Measurements from ENCODE around the gene NBAS. TPM values are rescaled to one million over a fixed set of nuclear protein-coding genes. Genes with fewer than 3 reads are reported as not detected.

NBAS gene
- total RNA-seq, 1 donor from 2014 or later, result 61.6 TPM

- DNase-seq (ENCODE audit: low read depth, low spot score), result peak; percentile 32
- no peak for TF ChIP-seq CTCF (conservative IDR thresholded peaks at IDR 0.05)
- H3K27ac Mint-ChIP-seq (ENCODE audit: unreplicated experiment), result peak overlapping the region; percentile 88
- no peaks in the 10 kb centered on the region for H3K27me3 Mint-ChIP-seq (ENCODE audit: low read depth)
- H3K4me3 Mint-ChIP-seq, result peak overlapping the region; percentile 33
- no peaks in the 10 kb centered on the region for H3K36me3 Mint-ChIP-seq (ENCODE audit: low read depth)
- peaks cover 48% of the 10 kb centered on the region for H3K4me1 Mint-ChIP-seq
- H3K9me3 Mint-ChIP-seq, result no peaks in the 10 kb centered on the region
These were observed 403.0 kb downstream of the NBAS start for GRCh38 chr2:15158100-15158499.

- peak overlapping the region; percentile 6 for H3K27ac Mint-ChIP-seq (ENCODE audit: unreplicated experiment)
- H3K4me3 Mint-ChIP-seq, result peak overlapping the region; percentile 15
- H3K9me3 Mint-ChIP-seq, result peaks cover 6% of the 10 kb centered on the region
- H3K27me3 Mint-ChIP-seq (ENCODE audit: low read depth), result no peaks in the 10 kb centered on the region
- H3K4me1 Mint-ChIP-seq, result peaks cover 48% of the 10 kb centered on the region
- TF ChIP-seq CTCF (conservative IDR thresholded peaks at IDR 0.05), result no peak
- peaks cover 3% of the 10 kb centered on the region for H3K36me3 Mint-ChIP-seq (ENCODE audit: low read depth)
- no peak for DNase-seq (ENCODE audit: low read depth, low spot score)
These were observed 405.1 kb downstream of the NBAS start for GRCh38 chr2:15155959-15156574.

GRCh38 chr2:15154297-15154696 is 406.8 kb downstream of the NBAS start:
- no peaks in the 10 kb centered on the region for H3K27me3 Mint-ChIP-seq (ENCODE audit: low read depth)
- no peak for DNase-seq (ENCODE audit: low read depth, low spot score)
- H3K36me3 Mint-ChIP-seq (ENCODE audit: low read depth), result peaks cover 3% of the 10 kb centered on the region
- H3K4me1 Mint-ChIP-seq, result peaks cover 37% of the 10 kb centered on the region
- H3K9me3 Mint-ChIP-seq, result peaks cover 6% of the 10 kb centered on the region
- TF ChIP-seq CTCF (conservative IDR thresholded peaks at IDR 0.05), result no peak
- no peak overlapping the region for H3K27ac Mint-ChIP-seq (ENCODE audit: unreplicated experiment)
- no peak overlapping the region for H3K4me3 Mint-ChIP-seq

GRCh38 chr2:15152382-15152781 is 408.8 kb downstream of the NBAS start:
- H3K4me3 Mint-ChIP-seq, result no peak overlapping the region
- peaks cover 6% of the 10 kb centered on the region for H3K9me3 Mint-ChIP-seq
- no peak overlapping the region for H3K27ac Mint-ChIP-seq (ENCODE audit: unreplicated experiment)
- no peak for DNase-seq (ENCODE audit: low read depth, low spot score)
- peaks cover 3% of the 10 kb centered on the region for H3K36me3 Mint-ChIP-seq (ENCODE audit: low read depth)
- no peak for TF ChIP-seq CTCF (conservative IDR thresholded peaks at IDR 0.05)
- H3K4me1 Mint-ChIP-seq, result peaks cover 35% of the 10 kb centered on the region
- no peaks in the 10 kb centered on the region for H3K27me3 Mint-ChIP-seq (ENCODE audit: low read depth)

GRCh38 chr2:15149063-15149462 is 412.1 kb downstream of the NBAS start:
- no peak for DNase-seq (ENCODE audit: low read depth, low spot score)
- H3K9me3 Mint-ChIP-seq, result peaks cover 6% of the 10 kb centered on the region
- H3K27me3 Mint-ChIP-seq (ENCODE audit: low read depth), result no peaks in the 10 kb centered on the region
- H3K36me3 Mint-ChIP-seq (ENCODE audit: low read depth), result peaks cover 3% of the 10 kb centered on the region
- no peak overlapping the region for H3K4me3 Mint-ChIP-seq
- TF ChIP-seq CTCF (conservative IDR thresholded peaks at IDR 0.05), result no peak
- H3K4me1 Mint-ChIP-seq, result peaks cover 17% of the 10 kb centered on the region
- H3K27ac Mint-ChIP-seq (ENCODE audit: unreplicated experiment), result peak overlapping the region; percentile 76
